ENCODE measurements around the gene KLHL35. TPM values are rescaled to one million over a fixed set of nuclear protein-coding genes. Genes with fewer than 3 reads are reported as not detected.

Gene KLHL35
- total and polyA plus RNA-seq, 2 donors (not counting 1 experiment from before 2014, with no cell fraction given), result 0.42 to 1.3 TPM

- H3K36me3 ChIP-seq (ENCODE audit: control insufficient read depth, insufficient read depth, low read length), result no peaks in the 10 kb centered on the region
- TF ChIP-seq EZH2 (IDR thresholded peaks at IDR 0.05; ENCODE audit: low read length, missing control alignments), result no peak
- peak overlapping the region; percentile 63 for H3K4me2 ChIP-seq (ENCODE audit: extremely low read depth, insufficient read depth, low read length)
- no peaks in the 10 kb centered on the region for H3K9me3 ChIP-seq (ENCODE audit: control insufficient read depth, insufficient read depth, low read depth, low read length)
- H3K9ac ChIP-seq (ENCODE audit: insufficient read depth, low read length), result no peak overlapping the region
- peak; percentile 76 to 92 for DNase-seq (ENCODE audit: low read depth in 2 of 2)
- peaks cover 6% of the 10 kb centered on the region for H3K4me1 ChIP-seq (ENCODE audit: control insufficient read depth, extremely low read depth, insufficient read depth, low read length)
- H3K4me3 ChIP-seq (replicated peaks in 1 of 4; ENCODE audit: control extremely low read depth in 1 of 4, insufficient read depth in 1 of 4, low read depth in 3 of 4, low read length in 4 of 4), result no peak overlapping the region
- H3K79me2 ChIP-seq (ENCODE audit: control insufficient read depth, insufficient read depth, low read length), result no peaks in the 10 kb centered on the region
- no peak overlapping the region for H2AFZ ChIP-seq (ENCODE audit: low read length)
- H4K20me1 ChIP-seq (ENCODE audit: control insufficient read depth, extremely low read depth, insufficient read depth, low read length), result no peaks in the 10 kb centered on the region
- no peaks in the 10 kb centered on the region for H3K27me3 ChIP-seq (ENCODE audit: control insufficient read depth, insufficient read depth, low read length)
- H3K27ac ChIP-seq (ENCODE audit: insufficient read depth, low read length), result peak overlapping the region; percentile 45
Measured at GRCh38 chr11:75468534-75469340, 35.7 kb upstream of the KLHL35 start.

DNA sequence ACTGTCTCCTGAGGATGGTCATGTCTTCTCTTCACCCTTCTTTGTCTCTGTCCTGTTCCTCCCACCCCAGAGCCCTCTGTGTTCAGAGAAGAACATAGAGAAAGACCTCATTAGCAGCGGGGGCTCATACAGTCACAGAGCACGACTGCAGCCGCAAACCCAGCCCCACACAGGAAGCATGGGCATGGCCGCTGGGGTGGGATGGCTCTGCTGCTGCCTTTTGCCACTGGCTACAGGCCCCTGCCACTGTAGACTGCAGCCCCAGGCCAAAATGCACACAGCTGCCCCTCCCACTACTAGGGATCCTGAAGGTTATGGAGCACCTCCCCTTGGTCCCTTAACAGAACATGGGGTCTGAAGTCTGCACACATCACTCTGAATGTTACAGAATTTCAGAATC, 34.9 kb upstream of the KLHL35 start:
- Histone ChIP-seq H3K4me1 (ENCODE audit: control insufficient read depth, extremely low read depth, insufficient read depth, low read length) (peaks cover 6% of the 10 kb centered on the region), H3K36me3 (ENCODE audit: control insufficient read depth, insufficient read depth, low read length) (no peaks in the 10 kb centered on the region), H3K27ac (ENCODE audit: insufficient read depth, low read length) (no peak overlapping the region), H3K9me3 (ENCODE audit: control insufficient read depth, insufficient read depth, low read depth, low read length) (no peaks in the 10 kb centered on the region), H2AFZ (ENCODE audit: low read length) (no peak overlapping the region), H3K9ac (ENCODE audit: insufficient read depth, low read length) (no peak overlapping the region), H3K27me3 (ENCODE audit: control insufficient read depth, insufficient read depth, low read length) (peaks cover 7% of the 10 kb centered on the region), H3K79me2 (ENCODE audit: control insufficient read depth, insufficient read depth, low read length) (no peaks in the 10 kb centered on the region), H4K20me1 (ENCODE audit: control insufficient read depth, extremely low read depth, insufficient read depth, low read length) (no peaks in the 10 kb centered on the region), H3K4me2 (ENCODE audit: extremely low read depth, insufficient read depth, low read length) (no peak overlapping the region), H3K4me3 (replicated peaks in 1 of 4; ENCODE audit: control extremely low read depth in 1 of 4, insufficient read depth in 1 of 4, low read depth in 3 of 4, low read length in 4 of 4) (no peak overlapping the region)
- no peak for TF ChIP-seq EZH2 (IDR thresholded peaks at IDR 0.05; ENCODE audit: low read length, missing control alignments)
- no peak for TF ChIP-seq CTCF (conservative IDR thresholded peaks at IDR 0.05 in 1 of 2, IDR thresholded peaks at IDR 0.05 in 1 of 2; ENCODE audit: low read depth in 1 of 2, low read length in 2 of 2)
- no peak for DNase-seq (ENCODE audit: low read depth in 2 of 2)

- no peak overlapping the region for H3K4me2 ChIP-seq (ENCODE audit: extremely low read depth, insufficient read depth, low read length)
- H3K4me1 ChIP-seq (ENCODE audit: control insufficient read depth, extremely low read depth, insufficient read depth, low read length), result peaks cover 6% of the 10 kb centered on the region
- H3K79me2 ChIP-seq (ENCODE audit: control insufficient read depth, insufficient read depth, low read length), result no peaks in the 10 kb centered on the region
- H3K9ac ChIP-seq (ENCODE audit: insufficient read depth, low read length), result no peak overlapping the region
- no peak for TF ChIP-seq EZH2 (IDR thresholded peaks at IDR 0.05; ENCODE audit: low read length, missing control alignments)
- no peak for TF ChIP-seq CTCF (conservative IDR thresholded peaks at IDR 0.05 in 1 of 2, IDR thresholded peaks at IDR 0.05 in 1 of 2; ENCODE audit: low read depth in 1 of 2, low read length in 2 of 2)
- H3K36me3 ChIP-seq (ENCODE audit: control insufficient read depth, insufficient read depth, low read length), result no peaks in the 10 kb centered on the region
- H3K4me3 ChIP-seq (replicated peaks in 1 of 4; ENCODE audit: control extremely low read depth in 1 of 4, insufficient read depth in 1 of 4, low read depth in 3 of 4, low read length in 4 of 4), result no peak overlapping the region
- no peaks in the 10 kb centered on the region for H4K20me1 ChIP-seq (ENCODE audit: control insufficient read depth, extremely low read depth, insufficient read depth, low read length)
- no peak for DNase-seq (ENCODE audit: low read depth in 2 of 2)
- H3K27ac ChIP-seq (ENCODE audit: insufficient read depth, low read length), result no peak overlapping the region
- H3K9me3 ChIP-seq (ENCODE audit: control insufficient read depth, insufficient read depth, low read depth, low read length), result no peaks in the 10 kb centered on the region
- peaks cover 9% of the 10 kb centered on the region for H3K27me3 ChIP-seq (ENCODE audit: control insufficient read depth, insufficient read depth, low read length)
- no peak overlapping the region for H2AFZ ChIP-seq (ENCODE audit: low read length)
Measured at GRCh38 chr11:75467311-75467710, 34.3 kb upstream of the KLHL35 start.
